ENCODE data around the gene TNS1. TPM values are rescaled to one million over a fixed set of nuclear protein-coding genes. Genes with fewer than 3 reads are reported as not detected.

Gene TNS1
- total and polyA plus RNA-seq, 2 experiments from 2014 or later = 16.2 to 27.6 TPM

DNA sequence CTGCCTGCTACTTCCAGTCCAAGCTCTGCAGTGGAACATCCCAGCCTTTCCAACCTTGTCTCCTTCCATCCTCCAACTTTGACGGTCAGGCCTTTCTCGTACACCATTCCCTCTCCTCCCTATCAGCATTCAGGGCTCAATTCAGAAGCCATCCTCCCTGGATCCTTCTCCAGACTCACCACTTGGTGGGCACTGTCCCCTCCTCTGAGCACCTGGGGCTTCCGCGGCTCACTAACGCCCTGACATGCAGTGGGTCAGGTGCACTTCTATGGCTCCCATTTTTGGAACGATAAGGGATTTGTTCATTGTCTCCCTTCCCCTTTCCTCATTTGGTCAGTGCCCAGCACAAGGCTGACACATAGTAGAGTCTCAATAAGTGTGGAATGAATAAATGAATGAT lies 56.7 kb downstream of the TNS1 start:
- Histone ChIP-seq H3K27me3 (no peaks in the 10 kb centered on the region), H2AFZ (no peak overlapping the region), H3K4me1 (ENCODE audit: insufficient read depth) (peaks cover 73% of the 10 kb centered on the region), H3K79me2 (peaks cover 34% of the 10 kb centered on the region), H3K9me3 (ENCODE audit: low read depth) (no peaks in the 10 kb centered on the region), H4K20me1 (ENCODE audit: insufficient read depth, poor library complexity, severe bottlenecking) (peaks cover 8% of the 10 kb centered on the region), H3K27ac (no peak overlapping the region), H3K4me3 (no peak overlapping the region), H3K4me2 (no peak overlapping the region), H3K9me2 (replicated peaks; ENCODE audit: insufficient read depth) (no peaks in the 10 kb centered on the region), H3K36me3 (replicated peaks; ENCODE audit: insufficient read depth, low read depth) (no peaks in the 10 kb centered on the region)
- TF ChIP-seq EZH2 (IDR thresholded peaks at IDR 0.05; ENCODE audit: borderline replicate concordance) (no peak), EZH2phosphoT487 (IDR thresholded peaks at IDR 0.05; ENCODE audit: low read depth, severe bottlenecking, unreplicated experiment) (no peak)
- TF ChIP-seq, protein P1, sequence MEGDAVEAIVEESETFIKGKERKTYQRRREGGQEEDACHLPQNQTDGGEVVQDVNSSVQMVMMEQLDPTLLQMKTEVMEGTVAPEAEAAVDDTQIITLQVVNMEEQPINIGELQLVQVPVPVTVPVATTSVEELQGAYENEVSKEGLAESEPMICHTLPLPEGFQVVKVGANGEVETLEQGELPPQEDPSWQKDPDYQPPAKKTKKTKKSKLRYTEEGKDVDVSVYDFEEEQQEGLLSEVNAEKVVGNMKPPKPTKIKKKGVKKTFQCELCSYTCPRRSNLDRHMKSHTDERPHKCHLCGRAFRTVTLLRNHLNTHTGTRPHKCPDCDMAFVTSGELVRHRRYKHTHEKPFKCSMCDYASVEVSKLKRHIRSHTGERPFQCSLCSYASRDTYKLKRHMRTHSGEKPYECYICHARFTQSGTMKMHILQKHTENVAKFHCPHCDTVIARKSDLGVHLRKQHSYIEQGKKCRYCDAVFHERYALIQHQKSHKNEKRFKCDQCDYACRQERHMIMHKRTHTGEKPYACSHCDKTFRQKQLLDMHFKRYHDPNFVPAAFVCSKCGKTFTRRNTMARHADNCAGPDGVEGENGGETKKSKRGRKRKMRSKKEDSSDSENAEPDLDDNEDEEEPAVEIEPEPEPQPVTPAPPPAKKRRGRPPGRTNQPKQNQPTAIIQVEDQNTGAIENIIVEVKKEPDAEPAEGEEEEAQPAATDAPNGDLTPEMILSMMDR (IDR thresholded peaks at IDR 0.05; ENCODE audit: poor library complexity) = no peak
- no peak for DNase-seq (ENCODE audit: low spot score)
- 91% methylated on average over 6 of the region's 6 CpGs for WGBS (ENCODE audit: low lambda C conversion rate, missing lambda C conversion rate)

DNA sequence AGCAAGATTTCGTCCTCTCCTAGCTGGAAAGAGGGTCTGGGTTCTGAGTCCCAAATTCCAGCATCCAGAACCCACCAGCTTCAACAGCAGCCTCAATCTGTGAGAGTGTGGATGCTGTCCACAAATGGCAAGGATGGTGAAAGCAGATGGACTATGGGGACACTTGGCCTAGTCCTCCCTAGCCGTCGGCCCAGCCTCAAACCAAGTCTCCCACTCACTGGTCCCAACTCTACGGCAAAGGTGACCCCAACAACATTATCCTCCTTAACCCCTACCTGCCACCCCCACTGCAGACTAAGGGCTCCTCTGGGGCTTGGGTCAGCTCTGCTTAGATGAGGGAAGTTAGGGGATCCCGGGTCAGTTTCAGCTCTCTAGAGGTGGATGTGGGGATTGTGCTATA lies 57.3 kb downstream of the TNS1 start:
- Histone ChIP-seq H3K79me2 (peaks cover 37% of the 10 kb centered on the region), H3K4me2 (no peak overlapping the region), H3K27ac (no peak overlapping the region)

DNA sequence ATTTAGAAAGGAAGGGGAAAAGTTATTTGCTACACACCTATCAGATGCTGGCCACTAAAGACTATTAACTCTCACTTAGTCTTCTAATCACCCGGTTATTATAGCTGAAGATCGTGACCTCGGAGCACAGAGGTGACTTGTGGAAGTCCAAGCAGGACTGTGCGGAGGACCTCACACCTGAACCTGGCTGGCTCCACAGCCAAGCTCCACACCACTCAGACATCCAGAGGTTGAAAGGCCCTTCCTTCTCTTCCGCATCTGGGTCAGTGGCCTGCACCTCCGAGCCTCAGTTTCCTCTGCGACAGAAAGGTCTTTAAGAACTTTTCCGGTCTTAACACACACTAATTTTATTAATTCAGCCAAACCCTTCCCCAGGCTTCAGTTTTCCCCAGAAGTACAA lies 57.9 kb downstream of the TNS1 start:
- H2AFZ ChIP-seq = no peak overlapping the region
- H4K20me1 ChIP-seq (ENCODE audit: insufficient read depth, poor library complexity, severe bottlenecking) = peaks cover 14% of the 10 kb centered on the region
- no peaks in the 10 kb centered on the region for H3K36me3 ChIP-seq (replicated peaks; ENCODE audit: insufficient read depth, low read depth)
- DNase-seq (ENCODE audit: low spot score) = no peak
- no peak overlapping the region for H3K4me3 ChIP-seq
- H3K27ac ChIP-seq = no peak overlapping the region
- no peaks in the 10 kb centered on the region for H3K9me2 ChIP-seq (replicated peaks; ENCODE audit: insufficient read depth)
- peaks cover 43% of the 10 kb centered on the region for H3K79me2 ChIP-seq
- TF ChIP-seq EZH2phosphoT487 (IDR thresholded peaks at IDR 0.05; ENCODE audit: low read depth, severe bottlenecking, unreplicated experiment) (no peak), EZH2 (IDR thresholded peaks at IDR 0.05; ENCODE audit: borderline replicate concordance) (no peak)
- TF ChIP-seq, protein P1 (IDR thresholded peaks at IDR 0.05; ENCODE audit: poor library complexity) = no peak
- no peak overlapping the region for H3K4me2 ChIP-seq
- H3K4me1 ChIP-seq (ENCODE audit: insufficient read depth) = peaks cover 62% of the 10 kb centered on the region
- 82% methylated on average over 8 of the region's 8 CpGs for WGBS (ENCODE audit: low lambda C conversion rate, missing lambda C conversion rate)
- no peaks in the 10 kb centered on the region for H3K27me3 ChIP-seq
- H3K9me3 ChIP-seq (ENCODE audit: low read depth) = no peaks in the 10 kb centered on the region

More for the DNA sequence above, 57.3 kb downstream of the TNS1 start:
- Histone ChIP-seq H3K36me3 (replicated peaks; ENCODE audit: insufficient read depth, low read depth) (no peaks in the 10 kb centered on the region), H3K9me2 (replicated peaks; ENCODE audit: insufficient read depth) (no peaks in the 10 kb centered on the region), H4K20me1 (ENCODE audit: insufficient read depth, poor library complexity, severe bottlenecking) (peaks cover 10% of the 10 kb centered on the region), H3K4me3 (no peak overlapping the region), H3K4me1 (ENCODE audit: insufficient read depth) (peaks cover 68% of the 10 kb centered on the region), H2AFZ (no peak overlapping the region), H3K27me3 (no peaks in the 10 kb centered on the region), H3K9me3 (ENCODE audit: low read depth) (no peaks in the 10 kb centered on the region)
- 95% methylated on average over 5 of the region's 5 CpGs for WGBS (ENCODE audit: low lambda C conversion rate, missing lambda C conversion rate)
- no peak for DNase-seq (ENCODE audit: low spot score)
- TF ChIP-seq EZH2 (IDR thresholded peaks at IDR 0.05; ENCODE audit: borderline replicate concordance) = no peak
- TF ChIP-seq, protein P1 (IDR thresholded peaks at IDR 0.05; ENCODE audit: poor library complexity) = no peak
- no peak for TF ChIP-seq EZH2phosphoT487 (IDR thresholded peaks at IDR 0.05; ENCODE audit: low read depth, severe bottlenecking, unreplicated experiment)

DNA sequence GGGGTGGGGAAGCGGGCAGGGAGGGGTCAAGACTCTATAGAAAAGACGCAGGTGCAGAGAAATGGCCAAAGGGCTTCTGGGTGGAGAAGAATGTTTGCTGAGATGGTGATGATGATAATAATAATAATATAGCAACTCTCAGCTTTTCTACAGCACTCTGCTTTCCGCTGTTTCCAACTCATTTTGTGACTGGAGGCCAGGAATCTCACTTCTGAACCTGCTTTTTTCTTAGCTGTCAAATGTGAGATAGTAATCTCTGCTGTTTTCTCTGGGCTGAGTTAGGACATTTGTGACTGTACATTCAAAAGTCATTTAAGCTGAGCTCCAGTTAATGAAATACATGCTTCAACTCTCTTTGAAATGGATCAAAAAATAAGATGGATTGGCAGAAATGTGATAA lies 58.4 kb downstream of the TNS1 start:
- 49% methylated on average over 2 of the region's 3 CpGs for WGBS (ENCODE audit: low lambda C conversion rate, missing lambda C conversion rate)
- H3K79me2 ChIP-seq = peaks cover 49% of the 10 kb centered on the region
- H2AFZ ChIP-seq = no peak overlapping the region
- no peak for DNase-seq (ENCODE audit: low spot score)
- no peaks in the 10 kb centered on the region for H3K9me2 ChIP-seq (replicated peaks; ENCODE audit: insufficient read depth)
- no peaks in the 10 kb centered on the region for H3K36me3 ChIP-seq (replicated peaks; ENCODE audit: insufficient read depth, low read depth)
- peaks cover 56% of the 10 kb centered on the region for H3K4me1 ChIP-seq (ENCODE audit: insufficient read depth)
- H3K9me3 ChIP-seq (ENCODE audit: low read depth) = no peaks in the 10 kb centered on the region
- TF ChIP-seq, protein P1 (IDR thresholded peaks at IDR 0.05; ENCODE audit: poor library complexity) = no peak
- no peak for TF ChIP-seq EZH2 (IDR thresholded peaks at IDR 0.05; ENCODE audit: borderline replicate concordance)
- TF ChIP-seq EZH2phosphoT487 (IDR thresholded peaks at IDR 0.05; ENCODE audit: low read depth, severe bottlenecking, unreplicated experiment) = no peak
- no peaks in the 10 kb centered on the region for H3K27me3 ChIP-seq
- H3K27ac ChIP-seq = peak overlapping the region; percentile 41
- no peak overlapping the region for H3K4me3 ChIP-seq
- H3K4me2 ChIP-seq = peak overlapping the region; percentile 87
- H4K20me1 ChIP-seq (ENCODE audit: insufficient read depth, poor library complexity, severe bottlenecking) = peaks cover 14% of the 10 kb centered on the region

All from hepatocyte (in vitro differentiated cells).